H1 (cell line): ENCODE results near the gene SLC1A7. TPM values are rescaled to one million over a fixed set of nuclear protein-coding genes. Genes with fewer than 3 reads are reported as not detected.

Experiments
- BRCA1 ChIP-seq: IDR thresholded peaks from 2 replicates; pipeline ENCODE4 v1.6.1; 2012; ENCODE audit warnings: low read depth, low read length, improper control_type of control experiment
- CHD1 ChIP-seq: IDR thresholded peaks from 2 replicates; pipeline ENCODE4 v1.6.1; 2012; ENCODE audit warnings: low read depth, low read length, improper control_type of control experiment
- CHD2 ChIP-seq: IDR thresholded peaks from 2 replicates; pipeline ENCODE4 v1.6.1; 2012; ENCODE audit warnings: low read length, improper control_type of control experiment
- FOSL1 ChIP-seq: IDR thresholded peaks from 2 replicates; pipeline ENCODE4 v1.6.1; 2011; ENCODE audit warnings: mild to moderate bottlenecking, low read depth, low read length, moderate library complexity; ENCODE audit not compliant: insufficient read depth
- JUN ChIP-seq: IDR thresholded peaks from 2 replicates; pipeline ENCODE4 v1.6.1; 2011; ENCODE audit warnings: low read depth, mild to moderate bottlenecking, improper control_type of control experiment, low read length
- POU5F1 ChIP-seq: IDR thresholded peaks from 2 replicates; pipeline ENCODE4 v1.6.1; 2011; ENCODE audit warnings: low read depth, mild to moderate bottlenecking, low read length, moderate library complexity
- RNF2 ChIP-seq: fragments of 200-900, 300-1000 bp; sonication (generic); IDR thresholded peaks from 2 replicates; pipeline ENCODE4 v1.7.1; 2016; ENCODE audit warnings: borderline replicate concordance, low read depth, mild to moderate bottlenecking, antibody characterized with exemption, low read length; ENCODE audit not compliant: poor library complexity, severe bottlenecking; ENCODE audit errors: missing control alignments
- SP1 ChIP-seq: IDR thresholded peaks from 2 replicates; pipeline ENCODE4 v1.6.1; 2011; ENCODE audit warnings: low read depth, low read length
- polyA plus RNA-seq, 7 experiments: library from polyadenylated mRNA; depleted of rRNA in 3 of 7; stranded (reverse) in 5 of 7; unstranded in 2 of 7; fragments of >200 nt in 5 of 7; fragments of 200-250 nt in 2 of 7; gene quantifications; 1 replicate in 5 of 7; 2 replicates in 1 of 7; 4 replicates in 1 of 7; pipeline versions ENCODE4 v1.2.1 to v1.2.3, GENCODE V29; 2011 to 2013; ENCODE audit warnings: missing spikeins in 2 of 7, mixed read lengths in 2 of 7
- total RNA-seq: library from RNA; stranded (reverse); fragmentation: NEBNext Ultra II Directional; extraction: Animal tissue kit (Norgen Biotek cat#: 25700); gene quantifications from 2 replicates; pipeline ENCODE4 v1.2.1, GENCODE V29; 2021
- TF ChIP-seq, protein P1 (sequence below): fragments of 300-600 bp; sonication (generic); IDR thresholded peaks from 2 replicates; pipeline ENCODE4 v1.7.1; 2012; ENCODE audit warnings: low read length, moderate library complexity, mild to moderate bottlenecking, inconsistent platforms; ENCODE audit not compliant: insufficient replicate concordance
- TF ChIP-seq, protein P2 (sequence below): IDR thresholded peaks from 2 replicates; pipeline ENCODE4 v1.6.1; 2012; ENCODE audit warnings: inconsistent platforms

Gene SLC1A7
- total and polyA plus RNA-seq, 2 of the 8 experiments (the other 6 are each of a cell fraction or from before 2014, with no cell fraction given), result not detected

DNA sequence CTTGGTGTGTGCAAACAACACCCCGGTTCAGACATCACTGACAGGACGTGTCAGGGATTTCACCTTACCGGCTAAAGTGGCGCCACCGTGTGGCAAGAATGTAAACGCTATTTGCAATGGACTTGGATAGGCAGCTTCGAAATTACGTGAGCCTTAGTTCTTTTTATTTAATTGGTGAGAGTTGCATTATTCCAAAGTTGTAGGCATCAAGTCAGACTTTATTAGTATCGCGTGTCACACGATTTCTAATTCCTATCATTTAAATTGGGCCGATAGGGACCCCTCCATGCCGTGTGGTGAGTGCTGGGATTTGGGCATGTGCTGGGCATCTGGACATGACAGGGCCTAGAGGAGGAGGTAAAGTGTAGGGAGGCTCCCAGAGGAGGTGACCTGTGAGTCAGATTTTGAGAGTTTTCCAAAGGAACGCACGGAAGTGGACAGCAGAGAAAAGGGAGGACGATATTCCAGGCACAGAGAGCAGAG is 39.7 kb upstream of the SLC1A7 start (continued):
- TF ChIP-seq, protein P1, sequence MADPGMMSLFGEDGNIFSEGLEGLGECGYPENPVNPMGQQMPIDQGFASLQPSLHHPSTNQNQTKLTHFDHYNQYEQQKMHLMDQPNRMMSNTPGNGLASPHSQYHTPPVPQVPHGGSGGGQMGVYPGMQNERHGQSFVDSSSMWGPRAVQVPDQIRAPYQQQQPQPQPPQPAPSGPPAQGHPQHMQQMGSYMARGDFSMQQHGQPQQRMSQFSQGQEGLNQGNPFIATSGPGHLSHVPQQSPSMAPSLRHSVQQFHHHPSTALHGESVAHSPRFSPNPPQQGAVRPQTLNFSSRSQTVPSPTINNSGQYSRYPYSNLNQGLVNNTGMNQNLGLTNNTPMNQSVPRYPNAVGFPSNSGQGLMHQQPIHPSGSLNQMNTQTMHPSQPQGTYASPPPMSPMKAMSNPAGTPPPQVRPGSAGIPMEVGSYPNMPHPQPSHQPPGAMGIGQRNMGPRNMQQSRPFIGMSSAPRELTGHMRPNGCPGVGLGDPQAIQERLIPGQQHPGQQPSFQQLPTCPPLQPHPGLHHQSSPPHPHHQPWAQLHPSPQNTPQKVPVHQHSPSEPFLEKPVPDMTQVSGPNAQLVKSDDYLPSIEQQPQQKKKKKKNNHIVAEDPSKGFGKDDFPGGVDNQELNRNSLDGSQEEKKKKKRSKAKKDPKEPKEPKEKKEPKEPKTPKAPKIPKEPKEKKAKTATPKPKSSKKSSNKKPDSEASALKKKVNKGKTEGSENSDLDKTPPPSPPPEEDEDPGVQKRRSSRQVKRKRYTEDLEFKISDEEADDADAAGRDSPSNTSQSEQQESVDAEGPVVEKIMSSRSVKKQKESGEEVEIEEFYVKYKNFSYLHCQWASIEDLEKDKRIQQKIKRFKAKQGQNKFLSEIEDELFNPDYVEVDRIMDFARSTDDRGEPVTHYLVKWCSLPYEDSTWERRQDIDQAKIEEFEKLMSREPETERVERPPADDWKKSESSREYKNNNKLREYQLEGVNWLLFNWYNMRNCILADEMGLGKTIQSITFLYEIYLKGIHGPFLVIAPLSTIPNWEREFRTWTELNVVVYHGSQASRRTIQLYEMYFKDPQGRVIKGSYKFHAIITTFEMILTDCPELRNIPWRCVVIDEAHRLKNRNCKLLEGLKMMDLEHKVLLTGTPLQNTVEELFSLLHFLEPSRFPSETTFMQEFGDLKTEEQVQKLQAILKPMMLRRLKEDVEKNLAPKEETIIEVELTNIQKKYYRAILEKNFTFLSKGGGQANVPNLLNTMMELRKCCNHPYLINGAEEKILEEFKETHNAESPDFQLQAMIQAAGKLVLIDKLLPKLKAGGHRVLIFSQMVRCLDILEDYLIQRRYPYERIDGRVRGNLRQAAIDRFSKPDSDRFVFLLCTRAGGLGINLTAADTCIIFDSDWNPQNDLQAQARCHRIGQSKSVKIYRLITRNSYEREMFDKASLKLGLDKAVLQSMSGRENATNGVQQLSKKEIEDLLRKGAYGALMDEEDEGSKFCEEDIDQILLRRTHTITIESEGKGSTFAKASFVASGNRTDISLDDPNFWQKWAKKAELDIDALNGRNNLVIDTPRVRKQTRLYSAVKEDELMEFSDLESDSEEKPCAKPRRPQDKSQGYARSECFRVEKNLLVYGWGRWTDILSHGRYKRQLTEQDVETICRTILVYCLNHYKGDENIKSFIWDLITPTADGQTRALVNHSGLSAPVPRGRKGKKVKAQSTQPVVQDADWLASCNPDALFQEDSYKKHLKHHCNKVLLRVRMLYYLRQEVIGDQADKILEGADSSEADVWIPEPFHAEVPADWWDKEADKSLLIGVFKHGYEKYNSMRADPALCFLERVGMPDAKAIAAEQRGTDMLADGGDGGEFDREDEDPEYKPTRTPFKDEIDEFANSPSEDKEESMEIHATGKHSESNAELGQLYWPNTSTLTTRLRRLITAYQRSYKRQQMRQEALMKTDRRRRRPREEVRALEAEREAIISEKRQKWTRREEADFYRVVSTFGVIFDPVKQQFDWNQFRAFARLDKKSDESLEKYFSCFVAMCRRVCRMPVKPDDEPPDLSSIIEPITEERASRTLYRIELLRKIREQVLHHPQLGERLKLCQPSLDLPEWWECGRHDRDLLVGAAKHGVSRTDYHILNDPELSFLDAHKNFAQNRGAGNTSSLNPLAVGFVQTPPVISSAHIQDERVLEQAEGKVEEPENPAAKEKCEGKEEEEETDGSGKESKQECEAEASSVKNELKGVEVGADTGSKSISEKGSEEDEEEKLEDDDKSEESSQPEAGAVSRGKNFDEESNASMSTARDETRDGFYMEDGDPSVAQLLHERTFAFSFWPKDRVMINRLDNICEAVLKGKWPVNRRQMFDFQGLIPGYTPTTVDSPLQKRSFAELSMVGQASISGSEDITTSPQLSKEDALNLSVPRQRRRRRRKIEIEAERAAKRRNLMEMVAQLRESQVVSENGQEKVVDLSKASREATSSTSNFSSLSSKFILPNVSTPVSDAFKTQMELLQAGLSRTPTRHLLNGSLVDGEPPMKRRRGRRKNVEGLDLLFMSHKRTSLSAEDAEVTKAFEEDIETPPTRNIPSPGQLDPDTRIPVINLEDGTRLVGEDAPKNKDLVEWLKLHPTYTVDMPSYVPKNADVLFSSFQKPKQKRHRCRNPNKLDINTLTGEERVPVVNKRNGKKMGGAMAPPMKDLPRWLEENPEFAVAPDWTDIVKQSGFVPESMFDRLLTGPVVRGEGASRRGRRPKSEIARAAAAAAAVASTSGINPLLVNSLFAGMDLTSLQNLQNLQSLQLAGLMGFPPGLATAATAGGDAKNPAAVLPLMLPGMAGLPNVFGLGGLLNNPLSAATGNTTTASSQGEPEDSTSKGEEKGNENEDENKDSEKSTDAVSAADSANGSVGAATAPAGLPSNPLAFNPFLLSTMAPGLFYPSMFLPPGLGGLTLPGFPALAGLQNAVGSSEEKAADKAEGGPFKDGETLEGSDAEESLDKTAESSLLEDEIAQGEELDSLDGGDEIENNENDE, result no peak
- TF ChIP-seq CHD2 (no peak), CHD1 (no peak), BRCA1 (no peak), POU5F1 (no peak), FOSL1 (no peak), RNF2 (no peak), JUN (no peak), SP1 (no peak)
- TF ChIP-seq, protein P2, sequence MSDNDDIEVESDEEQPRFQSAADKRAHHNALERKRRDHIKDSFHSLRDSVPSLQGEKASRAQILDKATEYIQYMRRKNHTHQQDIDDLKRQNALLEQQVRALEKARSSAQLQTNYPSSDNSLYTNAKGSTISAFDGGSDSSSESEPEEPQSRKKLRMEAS, result no peak
